Neural cell (in vitro differentiated cells): ENCODE data around the gene TMEM134. TPM values are rescaled to one million over a fixed set of nuclear protein-coding genes. Genes with fewer than 3 reads are reported as not detected.

Experiments
- H2AFZ ChIP-seq: fragments of 200-600, 300-800 bp; sonication (generic), shearing (Covaris generic); 2 replicates; pipeline ENCODE4 v1.6.0; 2014; ENCODE audit warnings: low read depth, mild to moderate bottlenecking, antibody characterized with exemption, low read length, moderate library complexity
- H3F3A ChIP-seq: fragments of 200-600 bp; shearing (Covaris generic); 2 replicates; pipeline ENCODE4 v1.6.1; 2016; ENCODE audit warnings: mild to moderate bottlenecking, moderate library complexity, mixed read lengths, antibody characterized with exemption, low read length; ENCODE audit not compliant: insufficient read depth, poor library complexity, severe bottlenecking
- H3K27ac ChIP-seq: fragments of 200-600, 300-800 bp; sonication (generic), shearing (Covaris generic); 2 replicates; pipeline ENCODE4 v1.5.1; 2014; ENCODE audit warnings: mild to moderate bottlenecking, low read length, moderate library complexity
- H3K27me3 ChIP-seq: fragments of 300-800, 200-600 bp; sonication (generic), shearing (Covaris generic); 2 replicates; pipeline ENCODE4 v1.6.0; 2014; ENCODE audit warnings: mild to moderate bottlenecking, low read depth, low read length, moderate library complexity; ENCODE audit not compliant: insufficient read depth
- H3K36me3 ChIP-seq: fragments of 300-800, 200-600 bp; sonication (generic), shearing (Covaris generic); 2 replicates; pipeline ENCODE4 v1.5.1; 2014; ENCODE audit warnings: mild to moderate bottlenecking, antibody characterized with exemption, low read length, moderate library complexity; ENCODE audit not compliant: insufficient read depth
- H3K4me2 ChIP-seq: fragments of 300-800, 200-600 bp; sonication (generic), shearing (Covaris generic); 2 replicates; pipeline ENCODE4 v1.6.0; 2014; ENCODE audit warnings: mild to moderate bottlenecking, low read length
- H3K4me3 ChIP-seq: fragments of 300-800, 200-600 bp; sonication (generic), shearing (Covaris generic); 2 replicates; pipeline ENCODE4 v1.5.1; 2014; ENCODE audit warnings: mild to moderate bottlenecking, low read length, moderate library complexity
- H3K79me2 ChIP-seq: fragments of 200-600 bp; shearing (Covaris generic); replicated peaks from 2 replicates; pipeline ENCODE4 v1.6.0; 2014; ENCODE audit warnings: mild to moderate bottlenecking, low read length, moderate library complexity; ENCODE audit not compliant: insufficient read depth
- H3K9ac ChIP-seq: fragments of 300-800, 200-600 bp; sonication (generic), shearing (Covaris generic); 2 replicates; pipeline ENCODE4 v1.6.1; 2016; ENCODE audit warnings: mild to moderate bottlenecking, low read length, mixed read lengths
- H3K9me2 ChIP-seq: fragments of 200-600 bp; shearing (Covaris generic); 2 replicates; pipeline ENCODE4 v1.6.1; 2016; ENCODE audit warnings: mild to moderate bottlenecking, low read length, mixed read lengths; ENCODE audit not compliant: insufficient read depth
- H3K9me3 ChIP-seq: fragments of 200-600, 300-800 bp; sonication (generic), shearing (Covaris generic); 2 replicates; pipeline ENCODE4 v1.6.1; 2016; ENCODE audit warnings: mild to moderate bottlenecking, mixed run types, low read length, moderate library complexity, mixed read lengths
- H4K20me1 ChIP-seq: fragments of 200-600 bp; shearing (Covaris generic); 2 replicates; pipeline ENCODE4 v1.6.1; 2016; ENCODE audit warnings: mild to moderate bottlenecking, mixed run types; ENCODE audit not compliant: insufficient read depth
- EP300 ChIP-seq: fragments of 450-650 bp; conservative IDR thresholded peaks from 2 replicates; pipeline ENCODE4 v1.6.1; 2014; ENCODE audit warnings: antibody characterized with exemption, mild to moderate bottlenecking, moderate library complexity; ENCODE audit not compliant: poor library complexity, severe bottlenecking
- EZH2 ChIP-seq: fragments of 200-600, 300-800 bp; shearing (Covaris generic), sonication (generic); IDR thresholded peaks from 2 replicates; pipeline ENCODE4 v1.6.1; 2014; ENCODE audit warnings: antibody characterized with exemption, low read length, borderline replicate concordance, mild to moderate bottlenecking; ENCODE audit not compliant: insufficient read depth, poor library complexity, severe bottlenecking
- MXI1 ChIP-seq: fragments of 450-650 bp; conservative IDR thresholded peaks from 2 replicates; pipeline ENCODE4 v1.6.1; 2014; ENCODE audit warnings: antibody characterized with exemption, mild to moderate bottlenecking; ENCODE audit not compliant: poor library complexity, severe bottlenecking
- POLR2AphosphoS5 ChIP-seq: IDR thresholded peaks from 2 replicates; pipeline ENCODE4 v1.6.1; 2012
- RAD21 ChIP-seq: fragments of 450-650 bp; conservative IDR thresholded peaks from 2 replicates; pipeline ENCODE4 v1.6.1; 2014; ENCODE audit warnings: antibody characterized with exemption, mild to moderate bottlenecking, moderate library complexity
- SMC3 ChIP-seq: fragments of 450-650 bp; conservative IDR thresholded peaks from 2 replicates; pipeline ENCODE4 v1.6.1; 2014; ENCODE audit warnings: antibody characterized with exemption, mild to moderate bottlenecking, moderate library complexity; ENCODE audit not compliant: poor library complexity
- TAF1 ChIP-seq: IDR thresholded peaks from 2 replicates; pipeline ENCODE4 v1.6.1; 2012; ENCODE audit warnings: low read depth
- polyA plus RNA-seq: library from polyadenylated mRNA; depleted of rRNA; stranded (reverse); fragments of >200 nt; gene quantifications from 2 replicates; pipeline ENCODE4 v1.2.3, GENCODE V29; 2014
- TF ChIP-seq, protein P1 (sequence below): fragments of 450-650 bp; IDR thresholded peaks from 2 replicates; pipeline ENCODE4 v1.5.1; 2014; ENCODE audit warnings: antibody characterized with exemption, mild to moderate bottlenecking, moderate library complexity; ENCODE audit not compliant: poor library complexity, severe bottlenecking
- TF ChIP-seq, protein P2 (sequence below): IDR thresholded peaks from 2 replicates; pipeline ENCODE4 v1.6.1; 2012; ENCODE audit warnings: borderline replicate concordance

Gene TMEM134
- polyA plus RNA-seq, 1 donor from 2014 or later, result 50.3 TPM

GRCh38 chr11:67415501-67416304, 53.3 kb downstream of the TMEM134 start, which contains the start of gene CARNS1:
Gene CARNS1 (plus strand): TSS chr11:67415678. CDS start chr11:67416200, 522 bp downstream.
- Histone ChIP-seq H3K27me3 (peaks cover 23% of the 10 kb centered on the region), H3K9me2 (no peaks in the 10 kb centered on the region), H3K36me3 (no peaks in the 10 kb centered on the region), H3K4me3 (no peak within 1 kb of the TSS), H3F3A (no peaks in the 10 kb centered on the region), H3K79me2 (no peaks in the 10 kb centered on the region), H4K20me1 (no peaks in the 10 kb centered on the region), H3K9ac (no peak within 1 kb of the TSS), H3K9me3 (no peaks in the 10 kb centered on the region), H3K27ac (no peak within 1 kb of the TSS), H3K4me2 (no peak within 1 kb of the TSS), H2AFZ (no peak within 1 kb of the TSS)
- TF ChIP-seq, protein P1, sequence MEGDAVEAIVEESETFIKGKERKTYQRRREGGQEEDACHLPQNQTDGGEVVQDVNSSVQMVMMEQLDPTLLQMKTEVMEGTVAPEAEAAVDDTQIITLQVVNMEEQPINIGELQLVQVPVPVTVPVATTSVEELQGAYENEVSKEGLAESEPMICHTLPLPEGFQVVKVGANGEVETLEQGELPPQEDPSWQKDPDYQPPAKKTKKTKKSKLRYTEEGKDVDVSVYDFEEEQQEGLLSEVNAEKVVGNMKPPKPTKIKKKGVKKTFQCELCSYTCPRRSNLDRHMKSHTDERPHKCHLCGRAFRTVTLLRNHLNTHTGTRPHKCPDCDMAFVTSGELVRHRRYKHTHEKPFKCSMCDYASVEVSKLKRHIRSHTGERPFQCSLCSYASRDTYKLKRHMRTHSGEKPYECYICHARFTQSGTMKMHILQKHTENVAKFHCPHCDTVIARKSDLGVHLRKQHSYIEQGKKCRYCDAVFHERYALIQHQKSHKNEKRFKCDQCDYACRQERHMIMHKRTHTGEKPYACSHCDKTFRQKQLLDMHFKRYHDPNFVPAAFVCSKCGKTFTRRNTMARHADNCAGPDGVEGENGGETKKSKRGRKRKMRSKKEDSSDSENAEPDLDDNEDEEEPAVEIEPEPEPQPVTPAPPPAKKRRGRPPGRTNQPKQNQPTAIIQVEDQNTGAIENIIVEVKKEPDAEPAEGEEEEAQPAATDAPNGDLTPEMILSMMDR, result no peak
- TF ChIP-seq POLR2AphosphoS5 (no peak), EP300 (no peak), EZH2 (no peak), SMC3 (no peak), TAF1 (no peak), MXI1 (no peak), RAD21 (no peak)
- TF ChIP-seq, protein P2, sequence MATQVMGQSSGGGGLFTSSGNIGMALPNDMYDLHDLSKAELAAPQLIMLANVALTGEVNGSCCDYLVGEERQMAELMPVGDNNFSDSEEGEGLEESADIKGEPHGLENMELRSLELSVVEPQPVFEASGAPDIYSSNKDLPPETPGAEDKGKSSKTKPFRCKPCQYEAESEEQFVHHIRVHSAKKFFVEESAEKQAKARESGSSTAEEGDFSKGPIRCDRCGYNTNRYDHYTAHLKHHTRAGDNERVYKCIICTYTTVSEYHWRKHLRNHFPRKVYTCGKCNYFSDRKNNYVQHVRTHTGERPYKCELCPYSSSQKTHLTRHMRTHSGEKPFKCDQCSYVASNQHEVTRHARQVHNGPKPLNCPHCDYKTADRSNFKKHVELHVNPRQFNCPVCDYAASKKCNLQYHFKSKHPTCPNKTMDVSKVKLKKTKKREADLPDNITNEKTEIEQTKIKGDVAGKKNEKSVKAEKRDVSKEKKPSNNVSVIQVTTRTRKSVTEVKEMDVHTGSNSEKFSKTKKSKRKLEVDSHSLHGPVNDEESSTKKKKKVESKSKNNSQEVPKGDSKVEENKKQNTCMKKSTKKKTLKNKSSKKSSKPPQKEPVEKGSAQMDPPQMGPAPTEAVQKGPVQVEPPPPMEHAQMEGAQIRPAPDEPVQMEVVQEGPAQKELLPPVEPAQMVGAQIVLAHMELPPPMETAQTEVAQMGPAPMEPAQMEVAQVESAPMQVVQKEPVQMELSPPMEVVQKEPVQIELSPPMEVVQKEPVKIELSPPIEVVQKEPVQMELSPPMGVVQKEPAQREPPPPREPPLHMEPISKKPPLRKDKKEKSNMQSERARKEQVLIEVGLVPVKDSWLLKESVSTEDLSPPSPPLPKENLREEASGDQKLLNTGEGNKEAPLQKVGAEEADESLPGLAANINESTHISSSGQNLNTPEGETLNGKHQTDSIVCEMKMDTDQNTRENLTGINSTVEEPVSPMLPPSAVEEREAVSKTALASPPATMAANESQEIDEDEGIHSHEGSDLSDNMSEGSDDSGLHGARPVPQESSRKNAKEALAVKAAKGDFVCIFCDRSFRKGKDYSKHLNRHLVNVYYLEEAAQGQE, result no peak

DNA sequence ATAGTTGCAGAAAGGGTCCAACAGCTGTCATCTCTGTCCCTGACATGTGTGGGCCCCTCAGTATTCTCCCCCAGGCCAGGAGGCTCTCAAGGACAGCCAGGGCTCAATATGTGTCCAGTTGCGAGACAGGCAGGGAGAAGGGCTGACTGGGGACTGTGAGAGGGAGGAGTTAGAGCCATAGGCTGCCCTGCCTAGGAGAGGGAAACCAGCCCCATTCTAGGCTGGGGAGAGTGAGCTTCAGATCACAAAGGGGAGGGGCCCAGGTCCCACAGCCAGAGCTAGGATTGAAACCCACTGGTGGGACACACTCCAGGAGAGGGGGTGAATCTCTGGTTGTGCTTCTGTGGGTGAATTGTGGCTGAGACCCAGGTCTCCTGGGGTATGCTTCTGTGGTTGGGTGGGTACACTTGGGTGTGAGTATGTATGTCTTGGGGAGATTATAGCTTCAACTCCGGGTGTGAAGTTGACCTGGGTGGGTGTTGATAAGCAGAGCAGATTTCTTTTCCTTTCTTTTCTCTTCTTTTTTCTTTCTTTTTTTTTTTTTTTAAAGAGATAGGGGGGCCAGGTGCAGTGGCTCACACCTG, 55.7 kb downstream of the TMEM134 start:
- no peak overlapping the region for H3K9ac ChIP-seq
- TF ChIP-seq EZH2 (no peak), TAF1 (no peak), RAD21 (no peak), POLR2AphosphoS5 (no peak), EP300 (no peak), SMC3 (no peak), MXI1 (no peak)
- TF ChIP-seq, protein P2, result no peak
- TF ChIP-seq, protein P1, result no peak
- H3K9me2 ChIP-seq, result no peaks in the 10 kb centered on the region
- H2AFZ ChIP-seq, result no peak overlapping the region
- no peaks in the 10 kb centered on the region for H3K36me3 ChIP-seq
- H3K4me3 ChIP-seq, result no peak overlapping the region
- no peak overlapping the region for H3K27ac ChIP-seq
- H3F3A ChIP-seq, result no peaks in the 10 kb centered on the region
- no peak overlapping the region for H3K4me2 ChIP-seq
- no peaks in the 10 kb centered on the region for H4K20me1 ChIP-seq
- H3K27me3 ChIP-seq, result peaks cover 23% of the 10 kb centered on the region
- H3K9me3 ChIP-seq, result no peaks in the 10 kb centered on the region
- no peaks in the 10 kb centered on the region for H3K79me2 ChIP-seq
